OCI-LY1 (cell line): Measurements from ENCODE around the gene CFAP44.

ENCODE experiments used
- H2AFZ ChIP-seq: fragments of 200-600 bp; sonication (generic), shearing (Covaris generic); 2 replicates; pipeline ENCODE4 v1.6.0; 2014; ENCODE audit warnings: antibody characterized with exemption, mild to moderate bottlenecking, low read length
- H3F3A ChIP-seq: fragments of 200-600 bp; sonication (generic), shearing (Covaris generic); 2 replicates; pipeline ENCODE4 v1.6.0; 2014; ENCODE audit warnings: mild to moderate bottlenecking, antibody characterized with exemption, low read length, moderate library complexity; ENCODE audit not compliant: insufficient read depth
- H3K27ac ChIP-seq: fragments of 200-600 bp; sonication (generic); 2 replicates; pipeline ENCODE4 v1.5.1; 2014; ENCODE audit warnings: low read length, mixed run types, mild to moderate bottlenecking, low read depth; ENCODE audit not compliant: poor library complexity, severe bottlenecking
- H3K27me3 ChIP-seq: fragments of 200-600 bp; sonication (generic); 2 replicates; pipeline ENCODE4 v1.6.0; 2014; ENCODE audit warnings: antibody characterized with exemption, mild to moderate bottlenecking, low read length, moderate library complexity; ENCODE audit not compliant: insufficient read depth
- H3K36me3 ChIP-seq: fragments of 200-600 bp; sonication (generic); 2 replicates; pipeline ENCODE4 v1.6.1; 2014; ENCODE audit warnings: mild to moderate bottlenecking, antibody characterized with exemption, low read length, moderate library complexity, mixed read lengths; ENCODE audit not compliant: insufficient read depth
- H3K4me1 ChIP-seq: fragments of 200-600 bp; sonication (generic); 2 replicates; pipeline ENCODE4 v1.5.1; 2014; ENCODE audit warnings: mild to moderate bottlenecking, low read length, moderate library complexity; ENCODE audit not compliant: insufficient read depth, severe bottlenecking
- H3K4me2 ChIP-seq: fragments of 200-600 bp; sonication (generic), shearing (Covaris generic); 2 replicates; pipeline ENCODE4 v1.6.1; 2014; ENCODE audit warnings: low read length
- H3K4me3 ChIP-seq: fragments of 200-600 bp; sonication (generic); 2 replicates; pipeline ENCODE4 v1.5.1; 2014; ENCODE audit warnings: low read length, low read depth, mild to moderate bottlenecking, mixed read lengths; ENCODE audit not compliant: poor library complexity, severe bottlenecking
- H3K79me2 ChIP-seq: fragments of 200-600 bp; shearing (Covaris generic); 2 replicates; pipeline ENCODE4 v1.6.1; 2016; ENCODE audit warnings: mixed run types, low read length, mixed read lengths; ENCODE audit not compliant: insufficient read depth
- H3K9ac ChIP-seq: fragments of 200-600 bp; sonication (generic), shearing (Covaris generic); 2 replicates; pipeline ENCODE4 v1.6.1; 2014; ENCODE audit warnings: mild to moderate bottlenecking, low read length, mixed read lengths
- H3K9me2 ChIP-seq: fragments of 200-600 bp; sonication (generic), shearing (Covaris generic); 2 replicates; pipeline ENCODE4 v1.6.1; 2014; ENCODE audit warnings: low read depth, mild to moderate bottlenecking, low read length, mixed read lengths
- H3K9me3 ChIP-seq: fragments of 200-600 bp; shearing (Covaris generic); 2 replicates; pipeline ENCODE4 v1.6.1; 2014; ENCODE audit warnings: low read length, mixed read lengths
- H4K20me1 ChIP-seq: fragments of 200-600 bp; sonication (generic), shearing (Covaris generic); 2 replicates; pipeline ENCODE4 v1.6.0; 2016; ENCODE audit warnings: mild to moderate bottlenecking, low read length; ENCODE audit not compliant: insufficient read depth
- EZH2 ChIP-seq: fragments of 200-600 bp; sonication (generic), shearing (Covaris generic); IDR thresholded peaks from 2 replicates; pipeline ENCODE4 v1.8.0; 2017; ENCODE audit warnings: borderline replicate concordance, mixed run types, mild to moderate bottlenecking, antibody characterized with exemption, low read length, moderate library complexity, mixed read lengths
- TF ChIP-seq, protein P1 (sequence below): fragments of 200-600 bp; sonication (generic), shearing (Covaris generic); IDR thresholded peaks from 2 replicates; pipeline ENCODE4 v1.5.1; 2017; ENCODE audit warnings: mild to moderate bottlenecking, antibody characterized with exemption, low read length, moderate library complexity, mixed read lengths

The CFAP44 gene

DNA sequence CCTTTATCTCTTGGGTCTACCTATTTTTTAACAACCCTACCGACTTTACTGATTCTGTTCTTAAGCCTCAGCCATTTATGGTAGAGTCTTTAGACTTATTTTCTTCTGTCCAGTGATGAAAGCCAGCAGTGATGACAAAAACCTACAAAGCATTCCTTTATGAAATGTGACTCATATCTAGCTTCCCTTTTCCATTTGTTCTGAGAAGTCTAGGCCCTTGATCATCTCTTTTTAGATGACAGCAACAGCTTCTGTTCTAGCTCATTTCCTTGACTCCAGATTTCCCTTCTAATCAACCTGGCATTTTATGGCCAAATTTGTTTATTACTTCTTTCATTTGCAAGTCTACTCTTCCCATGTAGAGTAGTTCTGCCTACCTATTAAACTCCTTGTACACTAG, 36.1 kb downstream of the CFAP44 start:
- no peaks in the 10 kb centered on the region for H3F3A ChIP-seq
- no peak for TF ChIP-seq EZH2
- TF ChIP-seq, protein P1, sequence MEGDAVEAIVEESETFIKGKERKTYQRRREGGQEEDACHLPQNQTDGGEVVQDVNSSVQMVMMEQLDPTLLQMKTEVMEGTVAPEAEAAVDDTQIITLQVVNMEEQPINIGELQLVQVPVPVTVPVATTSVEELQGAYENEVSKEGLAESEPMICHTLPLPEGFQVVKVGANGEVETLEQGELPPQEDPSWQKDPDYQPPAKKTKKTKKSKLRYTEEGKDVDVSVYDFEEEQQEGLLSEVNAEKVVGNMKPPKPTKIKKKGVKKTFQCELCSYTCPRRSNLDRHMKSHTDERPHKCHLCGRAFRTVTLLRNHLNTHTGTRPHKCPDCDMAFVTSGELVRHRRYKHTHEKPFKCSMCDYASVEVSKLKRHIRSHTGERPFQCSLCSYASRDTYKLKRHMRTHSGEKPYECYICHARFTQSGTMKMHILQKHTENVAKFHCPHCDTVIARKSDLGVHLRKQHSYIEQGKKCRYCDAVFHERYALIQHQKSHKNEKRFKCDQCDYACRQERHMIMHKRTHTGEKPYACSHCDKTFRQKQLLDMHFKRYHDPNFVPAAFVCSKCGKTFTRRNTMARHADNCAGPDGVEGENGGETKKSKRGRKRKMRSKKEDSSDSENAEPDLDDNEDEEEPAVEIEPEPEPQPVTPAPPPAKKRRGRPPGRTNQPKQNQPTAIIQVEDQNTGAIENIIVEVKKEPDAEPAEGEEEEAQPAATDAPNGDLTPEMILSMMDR: no peak
- no peaks in the 10 kb centered on the region for H3K79me2 ChIP-seq

DNA sequence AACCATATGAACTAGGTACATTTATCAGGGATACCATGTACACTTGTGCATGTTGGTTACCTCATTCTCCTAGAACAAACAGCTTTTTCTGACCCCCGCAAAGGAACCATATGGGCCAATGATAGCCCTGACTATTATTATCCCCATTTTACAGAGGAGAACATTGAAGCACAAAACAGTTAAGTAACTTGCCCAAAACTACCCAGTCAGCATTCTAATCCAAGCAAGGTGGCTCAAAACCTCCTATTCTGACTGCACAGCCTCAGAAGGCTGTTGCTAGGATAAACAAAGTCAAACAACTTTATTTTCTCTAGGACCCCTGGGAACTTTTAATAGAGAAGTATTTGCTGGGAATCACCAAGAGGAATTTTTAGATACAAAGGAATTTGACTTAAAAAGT, 36.7 kb downstream of the CFAP44 start:
- no peak overlapping the region for H3K27ac ChIP-seq
- H3K79me2 ChIP-seq: no peaks in the 10 kb centered on the region
- no peaks in the 10 kb centered on the region for H3K9me2 ChIP-seq
- no peaks in the 10 kb centered on the region for H3F3A ChIP-seq
- no peaks in the 10 kb centered on the region for H3K4me1 ChIP-seq
- H3K9ac ChIP-seq: no peak overlapping the region
- no peaks in the 10 kb centered on the region for H3K9me3 ChIP-seq
- H2AFZ ChIP-seq: no peak overlapping the region
- H3K36me3 ChIP-seq: 0 out of 2 replicates have a peak, but pooled peaks cover 3% of the 10 kb centered on the region
- H4K20me1 ChIP-seq: no peaks in the 10 kb centered on the region
- H3K27me3 ChIP-seq: no peaks in the 10 kb centered on the region
- H3K4me3 ChIP-seq: no peak overlapping the region
- no peak for TF ChIP-seq EZH2
- TF ChIP-seq, protein P1: no peak
- H3K4me2 ChIP-seq: no peak overlapping the region

More for the DNA sequence above, 36.1 kb downstream of the CFAP44 start:
- H3K27ac ChIP-seq: no peak overlapping the region
- no peak overlapping the region for H3K4me3 ChIP-seq
- no peaks in the 10 kb centered on the region for H3K4me1 ChIP-seq
- H3K9me2 ChIP-seq: no peaks in the 10 kb centered on the region
- no peaks in the 10 kb centered on the region for H3K9me3 ChIP-seq
- H3K27me3 ChIP-seq: no peaks in the 10 kb centered on the region
- no peak overlapping the region for H3K4me2 ChIP-seq
- H3K9ac ChIP-seq: no peak overlapping the region
- H4K20me1 ChIP-seq: no peaks in the 10 kb centered on the region
- no peak overlapping the region for H2AFZ ChIP-seq
- H3K36me3 ChIP-seq: 0 out of 2 replicates have a peak, but pooled peaks cover under 1% of the 10 kb centered on the region
